Omental fat pad (tissue), 4 donors: Measurements from ENCODE around the gene HMX2. TPM values are rescaled to one million over a fixed set of nuclear protein-coding genes. Genes with fewer than 3 reads are reported as not detected.

ENCODE experiments used
- ATAC-seq: fragments of 150-250 bp; one replicate; pipeline ENCODE4 v1.9.1; 2016; ENCODE audit warnings: mild to moderate bottlenecking, moderate library complexity; ENCODE audit not compliant: low FRiP score
- DNase-seq: peaks from one replicate; pipeline ENCODE4 v3.0.0-alpha.2; 2019; ENCODE audit warnings: low spot score
- CTCF ChIP-seq, 3 donors: fragments of 450-650 bp; IDR thresholded peaks; one replicate each; pipeline ENCODE4 v1.5.1; 2016 to 2017; ENCODE audit warnings: antibody characterized with exemption in 3 of 3, mild to moderate bottlenecking in 3 of 3, moderate library complexity in 2 of 3
- total RNA-seq, 4 donors: library from RNA; depleted of rRNA; stranded (reverse); fragments of >200 nt; gene quantifications; one replicate each; pipeline ENCODE4 v1.1.0, GENCODE V29; 2016

The HMX2 gene
- total RNA-seq, 4 donors from 2014 or later: not detected

- TF ChIP-seq CTCF (IDR thresholded peaks at IDR 0.05): no peak
- DNase-seq: no peak
- ATAC-seq: peak; percentile 17
Observed at GRCh38 chr10:123134343-123134914, 13.5 kb upstream of the HMX2 start.

GRCh38 chr10:123134915-123135414 is 13.0 kb upstream of the HMX2 start:
- DNase-seq (no peak), ATAC-seq (no peak)
- no peak for TF ChIP-seq CTCF (IDR thresholded peaks at IDR 0.05)

GRCh38 chr10:123135415-123136141 is 12.4 kb upstream of the HMX2 start, which contains the start of gene HMX3:
Gene HMX3 (plus strand): TSS chr10:123135970. CDS start chr10:123136051, 81 bp downstream.
- no peak for ATAC-seq
- TF ChIP-seq CTCF (IDR thresholded peaks at IDR 0.05): no peak
- no peak for DNase-seq

GRCh38 chr10:123136221-123136805 is 11.6 kb upstream of the HMX2 start:
- no peak for ATAC-seq
- no peak for TF ChIP-seq CTCF (IDR thresholded peaks at IDR 0.05)

GRCh38 chr10:123136806-123137642 is 10.9 kb upstream of the HMX2 start:
- no peak for ATAC-seq
- DNase-seq: no peak
- no peak for TF ChIP-seq CTCF (IDR thresholded peaks at IDR 0.05)

More at GRCh38 chr10:123136221-123136805, 11.6 kb upstream of the HMX2 start:
- DNase-seq: no peak

- ATAC-seq: no peak
- no peak for DNase-seq
- no peak for TF ChIP-seq CTCF (IDR thresholded peaks at IDR 0.05)
Observed at GRCh38 chr10:123139165-123139520, 8.8 kb upstream of the HMX2 start.
